Right lobe of liver (tissue), 4 donors: Measurements from ENCODE around the gene CENPS.

Experiments used
- POLR2A ChIP-seq: fragments of 450-650 bp; IDR thresholded peaks from one replicate; pipeline ENCODE4 v1.6.1; 2017; ENCODE audit warnings: antibody characterized with exemption, mild to moderate bottlenecking
- TF ChIP-seq, protein P1 (sequence below), 4 donors: fragments of 200-600 bp in 3 of 4; fragments of 450-650 bp in 1 of 4; IDR thresholded peaks; one replicate each; pipeline versions ENCODE4 v1.5.1 to v1.8.0; 2016 to 2022; ENCODE audit warnings: antibody characterized with exemption in 4 of 4, mild to moderate bottlenecking in 2 of 4
- donor health status: DM: no; HTN: no; CAD: no.
- donor health status: DM: no; HTN: no; CAD: no.
- donor health status: DM: no; HTN: yes; CAD: no.

DNA sequence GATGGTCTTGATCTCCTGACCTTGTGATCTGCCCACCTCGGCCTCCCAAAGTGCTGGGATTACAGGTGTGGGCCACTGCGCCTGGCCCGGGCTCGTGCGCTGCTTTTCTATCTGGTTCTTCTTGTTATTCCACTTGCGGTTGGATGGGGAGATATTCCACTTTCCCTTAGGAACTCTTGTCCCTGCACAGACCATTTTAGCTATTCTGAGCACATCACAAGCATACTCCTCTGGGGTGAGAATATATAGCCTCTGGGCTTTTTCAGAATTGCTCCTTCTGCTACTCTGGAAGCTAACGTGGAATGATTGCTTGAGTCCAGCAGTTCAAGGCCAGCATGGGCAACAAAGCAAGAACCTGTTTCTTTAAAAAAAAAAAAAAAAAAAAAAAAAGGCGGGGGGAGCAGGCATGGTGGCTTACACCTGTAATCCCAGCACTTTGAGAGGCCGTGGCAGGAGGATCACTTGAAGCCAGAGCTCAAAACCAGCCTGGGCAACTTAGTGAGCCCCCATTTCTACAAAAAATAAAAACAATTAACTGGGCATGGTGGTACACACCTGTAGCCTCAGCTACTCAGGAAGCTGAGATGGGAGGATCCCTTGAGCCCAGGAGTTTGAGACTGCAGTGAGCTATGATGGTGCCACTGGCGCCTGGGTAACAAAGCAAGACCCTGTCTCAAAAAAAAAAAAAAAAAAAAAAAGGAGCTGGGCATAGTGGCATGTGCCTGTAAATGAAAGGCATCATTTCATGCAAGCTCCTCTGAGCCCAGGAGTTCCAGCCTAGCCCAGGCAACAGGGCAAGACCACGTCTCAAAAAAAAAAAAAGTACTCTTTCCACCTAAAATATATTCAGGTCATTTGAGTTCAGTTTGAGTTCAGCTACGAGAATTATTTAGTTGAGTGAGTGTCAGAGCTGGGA, 43.2 kb upstream of the CENPS start:
- TF ChIP-seq, protein P1, sequence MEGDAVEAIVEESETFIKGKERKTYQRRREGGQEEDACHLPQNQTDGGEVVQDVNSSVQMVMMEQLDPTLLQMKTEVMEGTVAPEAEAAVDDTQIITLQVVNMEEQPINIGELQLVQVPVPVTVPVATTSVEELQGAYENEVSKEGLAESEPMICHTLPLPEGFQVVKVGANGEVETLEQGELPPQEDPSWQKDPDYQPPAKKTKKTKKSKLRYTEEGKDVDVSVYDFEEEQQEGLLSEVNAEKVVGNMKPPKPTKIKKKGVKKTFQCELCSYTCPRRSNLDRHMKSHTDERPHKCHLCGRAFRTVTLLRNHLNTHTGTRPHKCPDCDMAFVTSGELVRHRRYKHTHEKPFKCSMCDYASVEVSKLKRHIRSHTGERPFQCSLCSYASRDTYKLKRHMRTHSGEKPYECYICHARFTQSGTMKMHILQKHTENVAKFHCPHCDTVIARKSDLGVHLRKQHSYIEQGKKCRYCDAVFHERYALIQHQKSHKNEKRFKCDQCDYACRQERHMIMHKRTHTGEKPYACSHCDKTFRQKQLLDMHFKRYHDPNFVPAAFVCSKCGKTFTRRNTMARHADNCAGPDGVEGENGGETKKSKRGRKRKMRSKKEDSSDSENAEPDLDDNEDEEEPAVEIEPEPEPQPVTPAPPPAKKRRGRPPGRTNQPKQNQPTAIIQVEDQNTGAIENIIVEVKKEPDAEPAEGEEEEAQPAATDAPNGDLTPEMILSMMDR (IDR thresholded peaks at IDR 0.05): no peak
- no peak for TF ChIP-seq POLR2A
